Neural progenitor cell (in vitro differentiated cells): Measurements from ENCODE around the gene ZNF35. TPM values are rescaled to one million over a fixed set of nuclear protein-coding genes. Genes with fewer than 3 reads are reported as not detected.

Experiments used
- DNase-seq: peaks from one replicate; pipeline ENCODE4 v3.0.0-alpha.2; 2016; ENCODE audit warnings: low spot score
- H2AFZ ChIP-seq: fragments of 200-600 bp; sonication (generic); replicated peaks from 2 replicates; pipeline ENCODE4 v1.6.1; 2016; ENCODE audit warnings: antibody characterized with exemption
- H3F3A ChIP-seq: fragments of 200-600 bp; sonication (generic); 2 replicates; pipeline ENCODE4 v1.6.1; 2016; ENCODE audit warnings: antibody characterized with exemption, low read depth
- H3K27ac ChIP-seq: fragments of 200-600 bp; sonication (generic); 2 replicates; pipeline ENCODE4 v1.5.1; 2016; ENCODE audit warnings: mild to moderate bottlenecking
- H3K27me3 ChIP-seq: fragments of 200-600 bp; sonication (generic); 2 replicates; pipeline ENCODE4 v1.6.1; 2016; ENCODE audit warnings: mild to moderate bottlenecking, moderate library complexity
- H3K36me3 ChIP-seq: fragments of 200-600 bp; sonication (generic); 2 replicates; pipeline ENCODE4 v1.5.1; 2016
- H3K4me1 ChIP-seq: fragments of 200-600 bp; sonication (generic); 2 replicates; pipeline ENCODE4 v1.6.1; 2016; ENCODE audit warnings: mixed run types
- H3K4me2 ChIP-seq: fragments of 200-600 bp; sonication (generic); 2 replicates; pipeline ENCODE4 v1.6.1; 2016
- H3K4me3 ChIP-seq: fragments of 200-600 bp; sonication (generic); 2 replicates; pipeline ENCODE4 v1.5.1; 2016
- H3K79me2 ChIP-seq: fragments of 200-600 bp; sonication (generic); 2 replicates; pipeline ENCODE4 v1.6.1; 2016; ENCODE audit warnings: low read depth
- H3K9ac ChIP-seq: fragments of 200-600 bp; sonication (generic); 2 replicates; pipeline ENCODE4 v1.6.1; 2016
- H3K9me3 ChIP-seq: fragments of 200-600 bp; sonication (generic); 2 replicates; pipeline ENCODE4 v1.5.1; 2016; ENCODE audit warnings: low read depth
- H4K20me1 ChIP-seq: fragments of 200-600 bp; sonication (generic); 2 replicates; pipeline ENCODE4 v1.6.1; 2016; ENCODE audit warnings: low read depth
- H3K27ac Mint-ChIP-seq: 3 replicates; pipeline ENCODE4 v1.8.0; 2021; ENCODE audit warnings: mixed read lengths
- H3K27me3 Mint-ChIP-seq: 2 replicates; pipeline ENCODE4 v1.8.0; 2022; ENCODE audit warnings: low read depth, mild to moderate bottlenecking, inconsistent platforms, moderate library complexity, mixed read lengths; ENCODE audit not compliant: insufficient read depth
- H3K36me3 Mint-ChIP-seq: 3 replicates; pipeline ENCODE4 v1.8.0; 2021; ENCODE audit warnings: mixed read lengths
- H3K4me1 Mint-ChIP-seq: 3 replicates; pipeline ENCODE4 v1.8.0; 2021; ENCODE audit warnings: mixed read lengths
- H3K4me3 Mint-ChIP-seq: 3 replicates; pipeline ENCODE4 v1.8.0; 2021; ENCODE audit warnings: mild to moderate bottlenecking, moderate library complexity, mixed read lengths
- H3K9me3 Mint-ChIP-seq: 3 replicates; pipeline ENCODE4 v1.8.0; 2020; ENCODE audit warnings: mixed read lengths
- EZH2 ChIP-seq: fragments of 200-600 bp; sonication (generic); IDR thresholded peaks from 2 replicates; pipeline ENCODE4 v1.6.1; 2017; ENCODE audit warnings: antibody characterized with exemption, mild to moderate bottlenecking, moderate library complexity
- EZH2phosphoT487 ChIP-seq: fragments of 200-600 bp; sonication (generic); IDR thresholded peaks from 2 replicates; pipeline ENCODE4 v1.6.1; 2017; ENCODE audit warnings: antibody characterized with exemption
- total RNA-seq: library from RNA; depleted of rRNA; stranded (reverse); fragments of >200 nt; gene quantifications from 2 replicates; pipeline ENCODE4 v1.2.3, GENCODE V29; 2015; ENCODE audit warnings: low replicate concordance
- TF ChIP-seq, protein P1 (sequence below): fragments of 200-600 bp; sonication (generic); IDR thresholded peaks from 2 replicates; pipeline ENCODE4 v1.5.1; 2017; ENCODE audit warnings: antibody characterized with exemption, mild to moderate bottlenecking

ZNF35 gene
- total RNA-seq, 1 donor from 2014 or later, result 29.8 TPM

DNA sequence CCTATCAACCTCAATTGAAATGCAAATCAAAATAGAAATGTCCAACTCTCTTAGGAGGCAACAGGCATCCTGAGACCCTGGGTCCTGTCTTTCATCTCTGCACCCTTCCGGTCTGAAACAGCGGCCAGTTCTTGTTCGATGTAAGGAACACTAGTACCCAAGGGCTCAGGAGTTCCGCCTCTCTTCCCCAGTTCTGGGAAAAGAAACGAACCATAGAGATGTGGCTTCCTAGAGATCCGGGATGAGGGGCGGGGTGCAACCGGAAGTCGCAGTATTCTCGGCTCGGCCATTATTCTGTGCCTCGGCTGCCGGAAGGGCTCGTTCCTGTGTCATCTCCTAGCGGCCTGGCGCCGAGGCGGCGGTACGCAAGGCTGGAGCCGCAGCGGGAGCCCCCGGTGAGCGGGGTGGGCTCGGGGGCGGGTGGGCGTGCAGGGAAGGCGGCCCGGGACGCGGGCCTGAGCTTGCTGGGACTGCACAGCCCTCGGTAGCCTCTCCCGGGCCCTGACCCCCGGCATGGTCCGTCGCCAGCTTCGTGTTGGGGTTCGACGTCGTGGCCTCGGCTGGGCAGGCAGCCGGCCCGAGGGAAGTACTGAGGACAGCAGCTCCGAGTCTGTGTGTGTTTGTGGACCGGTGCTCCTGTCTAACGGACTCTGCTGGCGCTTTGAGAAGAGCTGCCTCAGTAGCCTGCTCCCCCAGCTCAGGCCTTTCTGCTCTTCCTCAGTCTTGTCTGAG is 23.6 kb upstream of the ZNF35 start, which contains the start of gene ZNF197:
Gene ZNF197 (plus strand): TSS at position 288 of the 732 bp plus-strand sequence. CDS start 4,119 bp downstream, outside the sequence.
- Histone ChIP-seq H3K4me3 (peak within 1 kb of the TSS; percentile 75), H3K4me1 (peaks cover 12% of the 10 kb centered on the region), H3F3A (peaks cover 19% of the 10 kb centered on the region), H3K4me2 (peak within 1 kb of the TSS; percentile 86), H3K79me2 (peaks cover 46% of the 10 kb centered on the region), H3K9ac (peak within 1 kb of the TSS; percentile 60), H3K27ac (peak within 1 kb of the TSS; percentile 92), H3K36me3 (no peaks in the 10 kb centered on the region), H2AFZ (peak within 1 kb of the TSS; percentile 86), H4K20me1 (peaks cover 19% of the 10 kb centered on the region), H3K9me3 (no peaks in the 10 kb centered on the region), H3K27me3 (no peaks in the 10 kb centered on the region)
- no peaks in the 10 kb centered on the region for H3K27me3 Mint-ChIP-seq
- no peaks in the 10 kb centered on the region for H3K9me3 Mint-ChIP-seq
- TF ChIP-seq EZH2phosphoT487, result no peak
- TF ChIP-seq, protein P1, sequence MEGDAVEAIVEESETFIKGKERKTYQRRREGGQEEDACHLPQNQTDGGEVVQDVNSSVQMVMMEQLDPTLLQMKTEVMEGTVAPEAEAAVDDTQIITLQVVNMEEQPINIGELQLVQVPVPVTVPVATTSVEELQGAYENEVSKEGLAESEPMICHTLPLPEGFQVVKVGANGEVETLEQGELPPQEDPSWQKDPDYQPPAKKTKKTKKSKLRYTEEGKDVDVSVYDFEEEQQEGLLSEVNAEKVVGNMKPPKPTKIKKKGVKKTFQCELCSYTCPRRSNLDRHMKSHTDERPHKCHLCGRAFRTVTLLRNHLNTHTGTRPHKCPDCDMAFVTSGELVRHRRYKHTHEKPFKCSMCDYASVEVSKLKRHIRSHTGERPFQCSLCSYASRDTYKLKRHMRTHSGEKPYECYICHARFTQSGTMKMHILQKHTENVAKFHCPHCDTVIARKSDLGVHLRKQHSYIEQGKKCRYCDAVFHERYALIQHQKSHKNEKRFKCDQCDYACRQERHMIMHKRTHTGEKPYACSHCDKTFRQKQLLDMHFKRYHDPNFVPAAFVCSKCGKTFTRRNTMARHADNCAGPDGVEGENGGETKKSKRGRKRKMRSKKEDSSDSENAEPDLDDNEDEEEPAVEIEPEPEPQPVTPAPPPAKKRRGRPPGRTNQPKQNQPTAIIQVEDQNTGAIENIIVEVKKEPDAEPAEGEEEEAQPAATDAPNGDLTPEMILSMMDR, result peak; percentile 30
- H3K4me1 Mint-ChIP-seq, result peaks cover 16% of the 10 kb centered on the region
- peak within 1 kb of the TSS; percentile 92 for H3K27ac Mint-ChIP-seq
- H3K36me3 Mint-ChIP-seq, result peaks cover 18% of the 10 kb centered on the region
- H3K4me3 Mint-ChIP-seq, result peak within 1 kb of the TSS; percentile 97
- DNase-seq, result peak; percentile 96

DNA sequence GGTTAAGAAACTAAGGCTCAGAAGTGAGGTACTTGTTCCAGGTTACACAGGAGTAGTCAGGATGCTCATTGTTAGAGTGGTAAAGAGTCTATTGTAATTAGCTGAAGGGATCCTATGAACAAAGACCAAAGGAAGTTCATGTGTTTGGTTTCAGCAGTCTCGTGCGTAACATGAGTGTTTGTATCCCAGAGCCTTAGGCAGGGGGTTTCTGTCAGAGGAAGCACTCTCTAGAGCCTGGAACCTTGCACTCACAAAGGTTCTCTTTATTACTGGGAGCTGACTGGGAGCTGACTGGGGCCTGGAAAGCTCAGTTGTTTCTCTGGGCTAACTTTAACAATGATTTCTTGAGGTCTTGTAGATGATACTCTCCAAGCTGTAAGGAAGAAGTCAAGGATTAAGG is 19.8 kb upstream of the ZNF35 start:
- peaks cover 50% of the 10 kb centered on the region for H3K79me2 ChIP-seq
- no peak for DNase-seq
- peaks cover 12% of the 10 kb centered on the region for H3K4me1 ChIP-seq

DNA sequence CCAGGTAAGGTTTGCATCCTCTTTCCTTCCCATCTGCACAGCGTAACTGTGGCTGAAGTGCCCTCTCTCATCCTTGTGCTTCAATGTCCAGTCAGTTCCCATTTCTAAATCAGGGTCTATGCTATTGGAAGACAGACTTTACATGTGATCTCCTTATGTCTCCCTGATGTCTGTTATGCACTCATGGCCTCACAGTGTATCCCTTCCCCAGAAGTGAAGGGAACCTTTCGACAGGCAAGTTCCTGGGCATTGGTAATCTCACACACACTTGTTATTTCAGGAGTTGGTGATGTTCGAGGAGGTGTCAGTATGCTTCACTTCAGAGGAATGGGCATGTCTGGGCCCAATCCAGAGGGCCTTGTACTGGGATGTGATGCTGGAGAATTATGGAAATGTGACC is 16.3 kb upstream of the ZNF35 start:
- Mint-ChIP-seq H3K36me3 (peaks cover 60% of the 10 kb centered on the region), H3K27me3 (no peaks in the 10 kb centered on the region), H3K9me3 (peaks cover 7% of the 10 kb centered on the region), H3K4me3 (no peak overlapping the region), H3K27ac (no peak overlapping the region), H3K4me1 (no peaks in the 10 kb centered on the region)
- H3K36me3 ChIP-seq, result peaks cover 12% of the 10 kb centered on the region
- H3F3A ChIP-seq, result no peaks in the 10 kb centered on the region
- H3K4me3 ChIP-seq, result no peak overlapping the region
- H3K9me3 ChIP-seq, result no peaks in the 10 kb centered on the region
- H2AFZ ChIP-seq, result no peak overlapping the region
- DNase-seq, result no peak
- TF ChIP-seq, protein P1, result no peak
- TF ChIP-seq EZH2 (no peak), EZH2phosphoT487 (no peak)
- H3K4me2 ChIP-seq, result no peak overlapping the region
- H3K27ac ChIP-seq, result no peak overlapping the region
- H3K9ac ChIP-seq, result no peak overlapping the region
- peaks cover 4% of the 10 kb centered on the region for H4K20me1 ChIP-seq
- H3K27me3 ChIP-seq, result no peaks in the 10 kb centered on the region
- no peaks in the 10 kb centered on the region for H3K4me1 ChIP-seq
- peaks cover 28% of the 10 kb centered on the region for H3K79me2 ChIP-seq

More for the DNA sequence above, 19.8 kb upstream of the ZNF35 start:
- Mint-ChIP-seq H3K4me3 (no peak overlapping the region), H3K9me3 (no peaks in the 10 kb centered on the region), H3K4me1 (peaks cover 13% of the 10 kb centered on the region), H3K36me3 (peaks cover 33% of the 10 kb centered on the region), H3K27me3 (no peaks in the 10 kb centered on the region), H3K27ac (no peak overlapping the region)
- Histone ChIP-seq H3K27ac (no peak overlapping the region), H3K4me3 (no peak overlapping the region), H3K27me3 (no peaks in the 10 kb centered on the region), H3F3A (peaks cover 19% of the 10 kb centered on the region), H3K9me3 (no peaks in the 10 kb centered on the region), H3K4me2 (no peak overlapping the region), H4K20me1 (peaks cover 19% of the 10 kb centered on the region), H3K36me3 (peaks cover 6% of the 10 kb centered on the region), H3K9ac (no peak overlapping the region), H2AFZ (no peak overlapping the region)
- TF ChIP-seq, protein P1, result no peak
- TF ChIP-seq EZH2, result no peak
- no peak for TF ChIP-seq EZH2phosphoT487
